ENCODE measurements around the gene SASH1. TPM values are rescaled to one million over a fixed set of nuclear protein-coding genes. Genes with fewer than 3 reads are reported as not detected.

The SASH1 gene
- total and polyA plus RNA-seq, 2 experiments from 2014 or later: 7.5 to 7.8 TPM

DNA sequence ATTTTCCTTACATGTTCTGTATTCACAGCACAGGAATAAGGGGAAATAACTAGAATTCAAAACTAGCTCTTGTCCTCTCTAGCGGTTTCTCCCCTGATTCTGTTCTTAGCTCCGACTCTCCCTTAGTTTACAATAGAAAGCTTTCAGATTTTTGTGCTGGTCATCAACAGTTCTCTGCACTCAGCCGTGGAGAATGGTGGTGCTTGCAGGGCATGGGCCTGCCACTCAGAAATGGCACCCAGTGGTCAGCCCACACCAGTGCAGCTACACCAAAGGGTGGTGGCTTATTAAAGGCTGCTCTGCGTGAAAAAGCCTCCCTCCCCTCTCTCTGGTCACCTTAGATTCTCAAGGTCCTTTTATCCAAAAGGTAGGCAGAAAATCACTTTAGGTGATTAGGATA, 123.5 kb downstream of the SASH1 start:
- peaks cover 3% of the 10 kb centered on the region for H3K4me1 ChIP-seq (ENCODE audit: insufficient read depth)
- no peak for DNase-seq (ENCODE audit: low spot score)
- no peaks in the 10 kb centered on the region for H3K9me3 ChIP-seq (ENCODE audit: low read depth)
- H3K27ac ChIP-seq: no peak overlapping the region
- no peaks in the 10 kb centered on the region for H3K27me3 ChIP-seq
- H3K79me2 ChIP-seq: no peaks in the 10 kb centered on the region
- H3K4me3 ChIP-seq: no peak overlapping the region
- H4K20me1 ChIP-seq (ENCODE audit: insufficient read depth, poor library complexity, severe bottlenecking): no peaks in the 10 kb centered on the region
- H3K9me2 ChIP-seq (replicated peaks; ENCODE audit: insufficient read depth): no peaks in the 10 kb centered on the region
- H2AFZ ChIP-seq: no peak overlapping the region
- H3K4me2 ChIP-seq: no peak overlapping the region
- TF ChIP-seq EZH2phosphoT487 (IDR thresholded peaks at IDR 0.05; ENCODE audit: low read depth, severe bottlenecking, unreplicated experiment): no peak
- TF ChIP-seq, protein P1, sequence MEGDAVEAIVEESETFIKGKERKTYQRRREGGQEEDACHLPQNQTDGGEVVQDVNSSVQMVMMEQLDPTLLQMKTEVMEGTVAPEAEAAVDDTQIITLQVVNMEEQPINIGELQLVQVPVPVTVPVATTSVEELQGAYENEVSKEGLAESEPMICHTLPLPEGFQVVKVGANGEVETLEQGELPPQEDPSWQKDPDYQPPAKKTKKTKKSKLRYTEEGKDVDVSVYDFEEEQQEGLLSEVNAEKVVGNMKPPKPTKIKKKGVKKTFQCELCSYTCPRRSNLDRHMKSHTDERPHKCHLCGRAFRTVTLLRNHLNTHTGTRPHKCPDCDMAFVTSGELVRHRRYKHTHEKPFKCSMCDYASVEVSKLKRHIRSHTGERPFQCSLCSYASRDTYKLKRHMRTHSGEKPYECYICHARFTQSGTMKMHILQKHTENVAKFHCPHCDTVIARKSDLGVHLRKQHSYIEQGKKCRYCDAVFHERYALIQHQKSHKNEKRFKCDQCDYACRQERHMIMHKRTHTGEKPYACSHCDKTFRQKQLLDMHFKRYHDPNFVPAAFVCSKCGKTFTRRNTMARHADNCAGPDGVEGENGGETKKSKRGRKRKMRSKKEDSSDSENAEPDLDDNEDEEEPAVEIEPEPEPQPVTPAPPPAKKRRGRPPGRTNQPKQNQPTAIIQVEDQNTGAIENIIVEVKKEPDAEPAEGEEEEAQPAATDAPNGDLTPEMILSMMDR (IDR thresholded peaks at IDR 0.05; ENCODE audit: poor library complexity): no peak
- TF ChIP-seq EZH2 (IDR thresholded peaks at IDR 0.05; ENCODE audit: borderline replicate concordance): no peak
- 88% methylated on average over 4 of the region's 4 CpGs for WGBS (ENCODE audit: low lambda C conversion rate, missing lambda C conversion rate)
- H3K36me3 ChIP-seq (replicated peaks; ENCODE audit: insufficient read depth, low read depth): no peaks in the 10 kb centered on the region

DNA sequence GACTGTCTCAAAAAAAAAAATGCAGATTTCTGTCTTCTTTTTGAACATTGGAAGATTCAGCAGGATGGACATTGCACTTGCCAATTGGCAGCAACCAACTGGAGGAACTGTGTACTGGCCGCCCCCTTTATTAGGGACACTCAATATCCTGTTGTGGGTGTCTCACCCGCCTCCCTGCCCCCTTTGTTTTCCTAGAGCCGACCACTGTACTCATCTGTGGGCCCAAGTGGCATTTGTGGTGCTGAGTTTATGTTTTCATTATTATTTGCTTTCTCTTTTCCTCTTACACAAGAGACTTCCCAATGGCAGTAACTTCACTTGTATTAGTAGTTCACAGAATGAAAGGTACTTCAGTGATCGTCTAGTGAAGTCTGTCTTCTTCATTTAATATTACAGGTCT, 125.3 kb downstream of the SASH1 start:
- no peak overlapping the region for H2AFZ ChIP-seq
- no peak overlapping the region for H3K4me2 ChIP-seq

DNA sequence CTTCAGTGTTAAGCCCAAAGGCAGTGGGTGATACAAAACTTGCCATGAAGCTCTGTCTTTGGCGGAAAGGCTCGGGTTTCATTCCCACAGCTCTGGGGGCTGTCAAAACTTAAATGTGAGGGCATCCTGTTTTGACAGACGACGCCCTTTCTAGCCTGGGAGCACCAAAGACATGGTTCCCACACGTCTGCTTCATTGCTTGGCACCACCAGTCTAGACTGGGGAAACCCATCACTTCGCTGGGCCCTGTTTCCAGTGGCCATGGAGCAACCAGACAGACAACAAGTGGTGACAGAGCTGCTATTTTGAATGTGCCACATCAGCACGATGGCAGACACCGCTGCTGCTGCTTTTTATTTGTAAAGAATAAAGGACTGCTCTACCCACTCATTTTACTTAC, 127.5 kb downstream of the SASH1 start:
- Histone ChIP-seq H3K9me3 (ENCODE audit: low read depth) (no peaks in the 10 kb centered on the region), H4K20me1 (ENCODE audit: insufficient read depth, poor library complexity, severe bottlenecking) (no peaks in the 10 kb centered on the region), H3K4me2 (no peak overlapping the region), H3K9me2 (replicated peaks; ENCODE audit: insufficient read depth) (no peaks in the 10 kb centered on the region), H3K27ac (no peak overlapping the region), H3K79me2 (no peaks in the 10 kb centered on the region), H3K4me3 (no peak overlapping the region), H3K36me3 (replicated peaks; ENCODE audit: insufficient read depth, low read depth) (no peaks in the 10 kb centered on the region), H2AFZ (no peak overlapping the region), H3K27me3 (no peaks in the 10 kb centered on the region), H3K4me1 (ENCODE audit: insufficient read depth) (no peaks in the 10 kb centered on the region)
- WGBS (ENCODE audit: low lambda C conversion rate, missing lambda C conversion rate): 85% methylated on average over 8 of the region's 8 CpGs
- DNase-seq (ENCODE audit: low spot score): no peak
- TF ChIP-seq EZH2phosphoT487 (IDR thresholded peaks at IDR 0.05; ENCODE audit: low read depth, severe bottlenecking, unreplicated experiment) (no peak), EZH2 (IDR thresholded peaks at IDR 0.05; ENCODE audit: borderline replicate concordance) (no peak)
- TF ChIP-seq, protein P1 (IDR thresholded peaks at IDR 0.05; ENCODE audit: poor library complexity): no peak

More for the DNA sequence above, 125.3 kb downstream of the SASH1 start:
- no peak overlapping the region for H3K27ac ChIP-seq
- H3K79me2 ChIP-seq: no peaks in the 10 kb centered on the region
- H3K4me1 ChIP-seq (ENCODE audit: insufficient read depth): no peaks in the 10 kb centered on the region
- 88% methylated on average over 4 of the region's 4 CpGs for WGBS (ENCODE audit: low lambda C conversion rate, missing lambda C conversion rate)
- TF ChIP-seq EZH2 (IDR thresholded peaks at IDR 0.05; ENCODE audit: borderline replicate concordance): no peak
- TF ChIP-seq EZH2phosphoT487 (IDR thresholded peaks at IDR 0.05; ENCODE audit: low read depth, severe bottlenecking, unreplicated experiment): no peak
- TF ChIP-seq, protein P1 (IDR thresholded peaks at IDR 0.05; ENCODE audit: poor library complexity): no peak
- H3K27me3 ChIP-seq: no peaks in the 10 kb centered on the region
- no peaks in the 10 kb centered on the region for H3K9me2 ChIP-seq (replicated peaks; ENCODE audit: insufficient read depth)
- H3K36me3 ChIP-seq (replicated peaks; ENCODE audit: insufficient read depth, low read depth): no peaks in the 10 kb centered on the region
- no peak overlapping the region for H3K4me3 ChIP-seq
- H4K20me1 ChIP-seq (ENCODE audit: insufficient read depth, poor library complexity, severe bottlenecking): no peaks in the 10 kb centered on the region
- DNase-seq (ENCODE audit: low spot score): no peak
- no peaks in the 10 kb centered on the region for H3K9me3 ChIP-seq (ENCODE audit: low read depth)
